Fibroblast of upper back skin (primary cell): ENCODE measurements around the gene ETNK2.
"Not testable (repeated sequence)": the region's sequence is repeated elsewhere in the genome, so short reads cannot be mapped to it uniquely, and the experiment has no call there.

Experiments
- DNase-seq: peaks from one replicate; pipeline ENCODE4 v3.0.0-alpha.2; 2013

ETNK2 gene

GRCh38 chr1:204123376-204123775, 28.5 kb downstream of the ETNK2 start:
- no peak for DNase-seq

DNA sequence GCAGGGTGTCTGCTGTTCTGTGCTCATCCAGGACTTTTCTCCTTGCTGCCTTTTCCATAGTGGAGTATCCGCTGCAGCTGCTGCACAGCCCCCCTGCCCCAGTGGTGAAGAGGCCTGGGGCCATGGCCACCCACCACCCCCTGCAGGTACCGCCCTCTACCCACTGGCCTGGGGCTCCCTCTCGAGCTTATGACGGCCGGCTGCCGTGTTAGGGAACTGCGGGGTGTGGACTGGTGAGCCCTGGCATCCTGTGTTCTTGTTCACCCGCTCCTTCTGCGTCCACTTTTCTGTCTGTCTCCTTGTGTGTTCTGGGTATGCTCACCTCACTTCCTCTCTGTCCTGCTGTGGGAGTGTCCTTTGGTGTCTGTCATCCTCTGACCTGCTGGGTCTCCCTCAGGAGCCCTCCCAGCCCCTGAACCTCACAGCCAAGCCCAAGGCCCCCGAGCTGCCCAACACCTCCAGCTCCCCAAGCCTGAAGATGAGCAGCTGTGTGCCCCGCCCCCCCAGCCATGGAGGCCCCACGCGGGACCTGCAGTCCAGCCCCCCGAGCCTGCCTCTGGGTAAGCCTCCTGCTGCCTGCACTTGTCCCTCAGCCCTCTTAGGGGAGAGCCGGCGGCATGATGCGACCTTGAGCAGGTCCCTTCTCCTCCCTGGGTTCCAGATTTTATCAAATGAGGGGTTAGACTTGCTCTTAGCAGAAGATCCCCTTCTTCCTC, 29.8 kb downstream of the ETNK2 start:
- no peak for DNase-seq

DNA sequence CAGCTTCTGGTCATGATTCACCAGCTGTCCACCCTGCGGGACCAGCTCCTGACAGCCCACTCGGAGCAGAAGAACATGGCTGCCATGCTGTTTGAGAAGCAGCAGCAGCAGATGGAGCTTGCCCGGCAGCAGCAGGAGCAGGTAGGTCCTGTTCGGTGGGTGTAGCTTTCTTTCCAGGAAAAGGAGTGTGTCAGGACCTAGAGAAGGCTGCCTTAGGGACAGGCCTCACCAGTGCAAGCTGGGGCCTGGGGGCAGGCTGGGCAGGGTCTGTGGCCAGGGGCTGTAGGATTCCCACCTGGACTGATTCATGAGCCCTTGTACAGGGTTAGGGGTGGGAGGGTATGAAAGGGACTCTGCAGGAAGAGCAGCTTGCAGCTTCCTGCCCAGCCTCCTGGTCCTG, 35.3 kb downstream of the ETNK2 start:
- DNase-seq = no peak

GRCh38 chr1:204115116-204115515, 36.7 kb downstream of the ETNK2 start:
- DNase-seq = no peak

DNA sequence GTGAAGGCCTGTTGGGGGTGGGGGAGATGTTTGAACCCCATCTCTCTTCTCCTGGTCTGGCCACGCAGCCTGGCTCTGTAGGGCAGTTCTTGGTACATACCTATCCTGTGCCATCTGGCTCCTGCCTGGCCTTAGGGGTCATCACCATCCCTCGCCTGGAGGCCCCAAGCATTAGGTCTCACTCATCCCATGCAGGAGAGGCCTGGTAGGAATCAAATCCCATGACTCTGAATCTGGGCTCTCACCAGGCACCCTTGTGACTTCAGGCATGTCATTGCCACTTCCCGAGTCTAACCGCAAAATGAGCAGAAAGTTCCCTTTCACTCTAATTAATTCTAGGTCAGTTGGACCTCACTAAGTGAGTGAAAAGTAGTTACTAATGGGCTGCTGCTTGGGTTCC, 37.2 kb downstream of the ETNK2 start:
- DNase-seq = no peak

DNA sequence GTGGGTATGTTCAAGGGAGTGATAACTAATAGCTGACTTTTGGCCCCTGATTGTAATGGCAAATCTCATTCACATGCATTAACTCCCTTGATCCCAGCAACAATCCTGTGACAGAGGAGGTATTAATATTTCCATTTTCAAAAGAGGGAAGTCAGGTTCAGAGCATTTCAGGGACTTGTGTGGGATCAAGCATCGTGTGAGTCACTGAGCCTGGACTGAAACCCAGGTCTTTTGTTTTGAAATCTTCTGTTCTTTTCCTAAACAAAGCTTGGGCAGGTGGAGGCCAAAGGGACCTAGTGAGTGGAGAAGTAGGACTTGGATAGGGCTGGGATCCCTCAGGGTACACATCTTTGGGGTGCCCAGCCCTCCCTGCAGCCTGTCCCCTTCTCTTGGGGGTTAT, 37.9 kb downstream of the ETNK2 start:
- no peak for DNase-seq

DNA sequence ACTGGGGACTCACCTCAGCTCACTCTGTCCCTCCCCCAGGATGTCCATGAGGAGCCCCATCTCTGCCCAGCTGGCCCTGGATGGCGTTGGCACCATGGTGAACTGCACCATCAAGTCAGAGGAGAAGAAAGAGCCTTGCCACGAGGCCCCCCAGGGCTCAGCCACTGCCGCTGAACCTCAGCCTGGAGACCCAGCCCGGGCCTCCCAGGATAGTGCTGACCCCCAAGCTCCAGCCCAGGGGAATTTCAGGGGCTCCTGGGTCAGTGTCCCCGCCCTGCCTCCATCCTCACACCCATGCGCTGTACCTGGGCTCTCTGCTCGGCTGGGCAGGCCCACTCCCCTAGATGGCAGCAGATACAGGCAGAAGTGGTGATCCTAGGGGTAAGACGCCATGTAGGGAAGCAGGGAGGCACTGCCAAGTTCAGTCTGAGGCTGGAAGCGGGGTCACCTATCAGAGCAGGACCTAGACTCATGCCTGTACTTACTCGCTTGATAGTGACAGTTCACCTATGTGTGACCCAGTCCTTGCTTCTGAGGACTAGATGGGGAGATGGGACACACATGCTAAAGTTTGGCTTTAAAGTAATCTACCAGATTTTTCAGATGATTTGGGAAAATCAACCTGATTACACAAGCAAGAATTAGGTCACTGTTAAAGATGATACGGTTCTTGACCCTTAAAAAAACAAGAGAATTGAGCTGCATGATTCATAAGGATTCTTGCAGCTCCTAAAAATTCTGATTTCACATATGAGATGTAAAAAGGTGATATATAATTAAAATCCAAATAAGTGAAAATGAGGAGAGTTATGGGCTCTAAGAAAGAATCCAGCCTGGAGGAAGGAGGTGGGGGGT, 38.7 kb downstream of the ETNK2 start:
- DNase-seq = no peak

GRCh38 chr1:204110894-204111633, 40.8 kb downstream of the ETNK2 start:
- no peak for DNase-seq

DNA sequence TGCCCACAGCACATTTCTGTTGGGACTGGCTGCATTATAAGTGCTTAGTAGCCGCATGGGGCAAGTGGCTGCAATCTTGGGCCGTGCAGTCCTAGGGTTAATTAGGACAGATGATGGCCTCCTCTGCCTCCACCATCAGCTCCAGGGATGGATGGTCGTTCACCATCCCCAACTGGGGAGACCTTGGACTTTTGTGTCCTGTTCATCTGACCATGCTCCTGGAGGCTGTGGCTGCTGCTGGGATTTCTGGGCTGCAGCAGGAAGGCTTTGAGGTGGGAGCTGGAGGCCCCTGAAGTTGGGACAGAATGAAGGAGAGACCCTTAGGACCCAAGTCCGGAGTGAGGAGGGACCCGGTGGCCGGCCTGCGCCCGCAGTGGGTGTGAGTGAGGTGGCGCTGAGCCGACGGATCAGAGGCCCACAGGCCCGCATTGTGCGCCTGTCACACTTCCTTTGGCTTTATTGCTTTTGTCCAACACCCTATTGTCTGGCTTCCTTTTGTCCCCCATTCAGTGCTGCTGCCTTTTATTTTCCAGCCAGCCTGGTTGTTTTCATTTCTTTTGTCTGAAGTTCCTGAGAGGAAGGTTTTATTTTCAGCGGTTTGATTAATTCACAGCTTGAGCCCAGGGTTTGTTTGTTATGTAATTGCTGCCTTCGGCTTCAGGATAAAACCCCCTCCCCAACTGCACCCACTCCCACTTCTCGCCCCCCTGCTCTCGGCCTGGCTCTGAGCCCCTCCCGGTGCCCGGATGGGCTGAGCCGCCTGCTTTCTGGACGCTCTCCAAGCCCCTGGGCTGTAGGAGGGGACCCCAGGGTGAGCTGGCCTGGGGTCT, 43.3 kb downstream of the ETNK2 start:
- no peak for DNase-seq

DNA sequence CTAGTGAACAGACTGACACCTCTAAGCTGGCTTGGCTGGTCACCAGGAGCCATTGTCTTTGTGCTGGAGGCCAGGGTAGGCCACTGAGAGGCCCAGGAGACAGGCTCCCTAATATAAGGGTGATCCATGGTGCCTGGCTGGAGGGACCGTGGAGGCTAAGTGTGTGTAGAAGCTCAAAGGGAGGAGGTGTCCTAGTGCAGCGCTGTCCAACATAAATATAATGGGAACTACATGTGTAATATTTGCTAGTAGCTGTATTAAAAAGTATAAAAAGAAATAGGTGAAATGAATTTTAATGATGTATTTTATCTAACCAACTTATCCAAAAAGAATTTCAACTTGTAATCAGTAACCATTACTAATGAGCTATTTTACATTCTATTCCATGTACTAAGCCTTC, 44.0 kb downstream of the ETNK2 start:
- no peak for DNase-seq

GRCh38 chr1:204106825-204107224, 45.0 kb downstream of the ETNK2 start:
- DNase-seq = no peak

- DNase-seq = no peak
Observed at GRCh38 chr1:204105131-204105515, 46.7 kb downstream of the ETNK2 start.

- DNase-seq = peak; percentile 38
Observed at GRCh38 chr1:204104331-204105130, 47.3 kb downstream of the ETNK2 start.

DNA sequence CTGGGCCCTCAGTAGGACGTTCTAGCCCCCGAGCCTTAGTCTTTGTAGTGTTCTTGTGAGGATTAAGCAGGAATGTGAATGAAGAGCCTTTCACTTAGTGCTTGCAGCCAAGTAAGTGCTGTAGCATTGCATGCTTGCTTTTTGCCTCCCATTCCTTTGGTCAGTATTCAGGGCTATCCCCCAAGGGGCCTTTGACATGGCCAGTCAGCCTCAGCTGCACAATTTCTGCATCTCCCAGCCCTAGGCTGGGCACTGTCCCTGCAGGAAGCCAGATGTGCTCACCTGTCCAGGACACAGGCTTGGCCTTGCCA, 48.5 kb downstream of the ETNK2 start:
- DNase-seq = peak; percentile 27

DNA sequence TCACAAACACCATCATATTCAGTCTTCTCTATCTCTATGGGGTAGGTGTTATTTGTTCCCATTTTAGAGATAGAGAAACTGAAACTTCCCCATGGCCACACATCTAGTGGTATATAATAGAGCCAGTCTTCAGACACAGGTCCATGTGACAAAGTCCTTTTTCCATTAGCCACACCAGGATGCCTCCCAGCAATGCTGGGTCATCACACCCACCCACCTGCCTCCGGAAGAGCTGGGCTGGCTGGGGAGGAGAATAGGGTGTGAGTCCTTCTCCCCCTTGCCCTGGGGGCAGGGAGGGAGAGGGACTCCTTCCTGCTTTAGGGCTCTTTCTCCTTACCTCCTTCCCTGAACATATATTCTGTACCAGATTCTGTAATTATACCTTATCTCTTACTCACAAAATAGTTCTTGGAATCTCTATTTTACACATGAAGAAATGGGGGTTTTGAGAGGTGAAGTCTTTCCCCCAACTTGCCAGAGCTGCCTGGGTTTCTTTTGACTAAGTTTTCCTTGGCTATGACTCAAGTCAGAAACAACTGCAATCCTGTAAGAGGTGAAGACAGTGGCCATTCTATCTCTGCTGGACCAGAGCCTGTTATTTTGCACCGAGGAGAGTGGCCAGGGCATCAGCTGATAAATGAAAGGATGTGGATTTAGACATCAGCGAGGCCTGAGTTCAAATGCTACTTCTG, 49.0 kb downstream of the ETNK2 start:
- no peak for DNase-seq

- DNase-seq = no peak
Observed at GRCh38 chr1:204102029-204102611, 49.7 kb downstream of the ETNK2 start.

GRCh38 chr1:204099754-204100153, 52.1 kb downstream of the ETNK2 start:
- not testable (repeated sequence) for DNase-seq

DNA sequence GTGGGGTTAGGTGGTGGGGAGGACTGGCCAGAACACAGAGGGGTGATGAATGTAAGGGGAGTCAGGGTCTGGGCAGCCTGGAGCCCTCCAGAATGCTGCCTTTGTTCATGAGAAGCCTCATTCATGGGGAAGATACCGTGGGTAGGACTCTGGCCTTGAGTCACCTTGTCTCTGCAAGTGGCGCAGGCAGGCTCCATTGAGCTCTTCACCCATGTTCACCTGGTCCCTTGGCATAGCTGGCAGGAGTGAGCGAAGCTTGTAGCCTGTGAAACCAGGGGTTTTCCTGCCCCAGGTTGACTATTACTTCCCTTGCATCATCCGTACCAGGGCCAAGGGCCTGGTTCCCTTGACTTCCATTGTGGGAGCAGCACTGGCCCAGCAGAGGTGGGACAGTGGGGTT, 53.2 kb downstream of the ETNK2 start:
- DNase-seq = no peak

DNA sequence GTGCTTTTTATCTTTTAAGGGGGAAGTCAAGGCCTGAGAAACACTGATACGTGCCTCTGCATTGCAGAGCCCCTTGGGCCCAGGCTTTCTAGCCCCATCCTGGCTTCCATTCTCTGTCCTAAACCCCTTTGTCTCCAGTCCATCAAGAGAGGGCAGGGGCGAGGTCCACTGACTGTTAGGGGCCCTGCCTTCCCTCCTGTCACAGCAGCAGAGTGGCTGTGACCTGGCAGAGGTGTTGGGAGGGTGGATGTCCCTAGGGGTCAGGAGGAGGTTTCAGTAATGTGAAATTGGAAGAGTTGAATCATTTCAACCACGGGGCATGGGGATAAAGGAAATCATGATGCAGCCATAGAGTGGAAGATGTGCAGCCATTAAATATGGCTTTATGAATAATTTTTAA, 54.9 kb downstream of the ETNK2 start:
- DNase-seq = no peak

GRCh38 chr1:204094856-204095634, 56.8 kb downstream of the ETNK2 start:
- no peak for DNase-seq
